Endodermal cell (in vitro differentiated cells): Measurements from ENCODE around the gene SIAH3. TPM values are rescaled to one million over a fixed set of nuclear protein-coding genes. Genes with fewer than 3 reads are reported as not detected.

Source experiments
- DNase-seq: peaks from one replicate; pipeline ENCODE4 v3.0.0-alpha.2; 2017
- H3K27ac ChIP-seq: 2 replicates; pipeline ENCODE4 v1.5.1; 2013; ENCODE audit warnings: mild to moderate bottlenecking, low read depth, low read length, moderate library complexity
- H3K27me3 ChIP-seq: 2 replicates; pipeline ENCODE4 v1.6.1; 2013; ENCODE audit warnings: mild to moderate bottlenecking, low read length, moderate library complexity; ENCODE audit not compliant: insufficient read depth, control insufficient read depth, poor library complexity, severe bottlenecking
- H3K36me3 ChIP-seq: 2 replicates; pipeline ENCODE4 v1.7.0; 2013; ENCODE audit warnings: mild to moderate bottlenecking, low read length, moderate library complexity; ENCODE audit not compliant: control insufficient read depth, insufficient read depth
- H3K4me1 ChIP-seq: one replicate; pipeline ENCODE4 v1.7.0; 2013; ENCODE audit warnings: low read length; ENCODE audit not compliant: control insufficient read depth, insufficient read depth
- H3K4me3 ChIP-seq: 2 replicates; pipeline ENCODE4 v1.5.1; 2013; ENCODE audit warnings: mild to moderate bottlenecking, low read length, moderate library complexity
- H3K9ac ChIP-seq: 2 replicates; pipeline ENCODE4 v1.6.1; 2013; ENCODE audit warnings: mild to moderate bottlenecking, low read length, moderate library complexity; ENCODE audit not compliant: poor library complexity, severe bottlenecking; ENCODE audit errors: extremely low read depth
- H3K9me3 ChIP-seq: 2 replicates; pipeline ENCODE4 v1.6.1; 2013; ENCODE audit warnings: mild to moderate bottlenecking, low read length, moderate library complexity; ENCODE audit not compliant: control insufficient read depth
- H3K27ac Mint-ChIP-seq: 2 replicates; pipeline ENCODE4 v1.8.0; 2020; ENCODE audit warnings: mixed read lengths
- H3K27me3 Mint-ChIP-seq: 2 replicates; pipeline ENCODE4 v1.8.0; 2021; ENCODE audit warnings: mild to moderate bottlenecking, mixed read lengths; ENCODE audit not compliant: insufficient read depth
- H3K36me3 Mint-ChIP-seq: 2 replicates; pipeline ENCODE4 v1.8.0; 2020; ENCODE audit warnings: low read depth, mixed read lengths
- H3K4me1 Mint-ChIP-seq: 2 replicates; pipeline ENCODE4 v1.8.0; 2020; ENCODE audit warnings: mixed read lengths
- H3K4me3 Mint-ChIP-seq: 2 replicates; pipeline ENCODE4 v1.8.0; 2020; ENCODE audit warnings: mild to moderate bottlenecking, moderate library complexity, mixed read lengths
- H3K9me3 Mint-ChIP-seq: 2 replicates; pipeline ENCODE4 v1.8.0; 2020; ENCODE audit warnings: mild to moderate bottlenecking, mixed read lengths
- CTCF ChIP-seq: fragments of 200-600 bp; sonication (generic); conservative IDR thresholded peaks from 2 replicates; pipeline ENCODE4 v1.5.0; 2021; ENCODE audit warnings: antibody characterized with exemption, mild to moderate bottlenecking
- WGBS, 2 experiments: methylation state at CpG; one replicate each; pipeline versions ENCODE4 v1.1.5 to v1.1.7; 2013; ENCODE audit warnings: missing lambda C conversion rate in 2 of 2, mixed read lengths in 1 of 2; ENCODE audit not compliant: insufficient coverage in 1 of 2, insufficient read length in 1 of 2; 5-methylcytosine and 5-hydroxymethylcytosine counted together
- total RNA-seq, 2 donors: library from RNA; stranded (reverse); fragmentation: NEBNext Ultra II Directional in 1 of 2; extraction: Animal tissue kit (Norgen Biotek cat#: 25700) in 1 of 2; gene quantifications; 2 replicates in 1 of 2; 3 replicates in 1 of 2; pipeline ENCODE4 v1.2.1, GENCODE V29; 2021

The SIAH3 gene
- total RNA-seq, 2 donors from 2014 or later: not detected

- WGBS, 2 experiments: 88 to 90% methylated on average over 3 to 6 of the region's 6 CpGs
- no peak overlapping the region for H3K27ac ChIP-seq
- no peaks in the 10 kb centered on the region for H3K4me1 ChIP-seq
- Mint-ChIP-seq H3K27me3 (no peaks in the 10 kb centered on the region), H3K36me3 (peaks cover 2% of the 10 kb centered on the region), H3K27ac (no peak overlapping the region), H3K9me3 (peaks cover 12% of the 10 kb centered on the region), H3K4me1 (peaks cover 5% of the 10 kb centered on the region), H3K4me3 (no peak overlapping the region)
- no peak for DNase-seq
- no peak overlapping the region for H3K4me3 ChIP-seq
- no peak overlapping the region for H3K9ac ChIP-seq
- no peak for TF ChIP-seq CTCF
- no peaks in the 10 kb centered on the region for H3K36me3 ChIP-seq
- H3K27me3 ChIP-seq: no peaks in the 10 kb centered on the region
- H3K9me3 ChIP-seq: peaks cover 11% of the 10 kb centered on the region
These were observed 35.1 kb downstream of the SIAH3 start for GRCh38 chr13:45816427-45816826.

GRCh38 chr13:45812695-45813372 is 38.7 kb downstream of the SIAH3 start:
- peaks cover 5% of the 10 kb centered on the region for H3K4me1 Mint-ChIP-seq
- no peak for DNase-seq
- H3K27ac Mint-ChIP-seq: no peak overlapping the region
- Histone ChIP-seq H3K36me3 (no peaks in the 10 kb centered on the region), H3K9ac (no peak overlapping the region), H3K4me3 (no peak overlapping the region), H3K27me3 (no peaks in the 10 kb centered on the region), H3K9me3 (peaks cover 1% of the 10 kb centered on the region), H3K27ac (no peak overlapping the region), H3K4me1 (no peaks in the 10 kb centered on the region)
- H3K9me3 Mint-ChIP-seq: peaks cover 1% of the 10 kb centered on the region
- no peak for TF ChIP-seq CTCF
- no peaks in the 10 kb centered on the region for H3K36me3 Mint-ChIP-seq
- no peaks in the 10 kb centered on the region for H3K27me3 Mint-ChIP-seq
- WGBS, 2 experiments: 87 to 91% methylated on average over 4 to 6 of the region's 6 CpGs
- no peak overlapping the region for H3K4me3 Mint-ChIP-seq

GRCh38 chr13:45811891-45812694 is 39.5 kb downstream of the SIAH3 start:
- Histone ChIP-seq H3K27ac (no peak overlapping the region), H3K36me3 (no peaks in the 10 kb centered on the region), H3K4me3 (no peak overlapping the region), H3K9me3 (no peaks in the 10 kb centered on the region), H3K4me1 (no peaks in the 10 kb centered on the region), H3K27me3 (no peaks in the 10 kb centered on the region), H3K9ac (no peak overlapping the region)
- Mint-ChIP-seq H3K27me3 (no peaks in the 10 kb centered on the region), H3K36me3 (no peaks in the 10 kb centered on the region), H3K9me3 (no peaks in the 10 kb centered on the region), H3K4me3 (no peak overlapping the region), H3K4me1 (peaks cover 5% of the 10 kb centered on the region), H3K27ac (no peak overlapping the region)
- TF ChIP-seq CTCF: no peak
- DNase-seq: no peak
- 95 to 100% methylated on average over 3 to 6 of the region's 6 CpGs for WGBS, 2 experiments
